Measurements from ENCODE around the gene ESPNL.
"Not testable (repeated sequence)": the region's sequence is repeated elsewhere in the genome, so short reads cannot be mapped to it uniquely, and the experiment has no call there.

ESPNL gene

DNA sequence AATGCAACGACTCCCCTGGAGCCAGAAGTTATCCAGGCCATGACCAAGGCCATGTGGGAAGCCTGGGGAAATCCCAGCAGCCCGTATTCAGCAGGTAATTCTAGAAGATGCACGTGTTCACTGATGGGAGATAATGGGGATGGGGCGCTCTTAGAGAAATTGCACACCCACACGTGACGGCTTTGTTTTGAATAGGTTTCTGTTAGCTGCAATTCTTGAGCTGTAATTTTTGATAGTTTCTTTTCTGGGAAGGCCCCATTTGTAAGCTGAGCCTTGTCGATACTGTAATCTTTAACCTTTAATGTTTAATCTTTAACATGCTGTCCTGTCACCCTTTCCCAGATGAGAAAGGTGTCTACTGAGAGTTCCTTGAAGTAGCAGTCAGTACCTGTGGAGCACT lies 35.8 kb upstream of the ESPNL start:
- H2AFZ ChIP-seq (ENCODE audit: low read depth, low read length): no peak overlapping the region

DNA sequence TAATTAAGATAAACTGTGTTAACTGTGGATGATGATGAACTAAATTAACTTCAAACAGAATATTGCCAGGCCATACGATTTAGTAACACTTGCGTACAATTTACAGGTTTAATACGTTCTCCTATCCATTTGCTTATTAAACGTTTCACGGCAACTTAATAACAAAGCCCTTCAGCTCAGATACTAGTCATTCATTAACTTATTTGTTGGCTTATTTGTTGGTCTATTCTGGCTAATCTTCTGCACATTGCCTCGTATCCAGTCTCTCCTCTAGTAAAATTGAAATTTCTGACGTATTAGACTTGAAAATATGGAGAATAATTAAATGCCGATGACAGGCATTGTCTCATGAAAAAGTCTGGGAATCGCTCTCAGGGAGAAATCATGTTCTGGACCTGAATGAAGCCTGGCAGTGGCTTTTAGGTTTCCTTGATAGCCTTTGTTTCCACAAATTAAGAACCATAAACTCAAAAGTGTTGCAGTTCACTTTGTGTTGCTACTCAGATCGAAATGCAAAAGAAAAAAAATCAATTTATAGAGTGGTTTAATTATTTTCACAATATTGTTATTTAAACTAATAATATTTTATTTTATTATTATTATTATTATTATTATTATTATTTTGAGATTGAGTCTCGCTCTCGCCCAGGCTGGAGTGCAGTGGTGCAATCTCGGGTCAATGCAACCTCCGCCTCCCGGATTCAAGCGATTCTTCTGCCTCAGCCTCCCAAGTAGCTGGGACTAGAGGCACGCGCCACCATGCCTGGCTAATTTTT lies 34.9 kb upstream of the ESPNL start:
- H3K4ac ChIP-seq (ENCODE audit: low read depth in 1 of 2, low read length in 2 of 2): no peak overlapping the region
- no peak overlapping the region for H3K9ac ChIP-seq (ENCODE audit: low read length)
- H3K36me3 ChIP-seq (ENCODE audit: control insufficient read depth in 1 of 2, insufficient read depth in 2 of 2, low read depth in 1 of 2, low read length in 2 of 2): peaks cover 28 to 55% of the 10 kb centered on the region in 2 experiments
- no peak overlapping the region for H3K23ac ChIP-seq (ENCODE audit: low read length in 2 of 2)
- H3K9me3 ChIP-seq (ENCODE audit: control insufficient read depth, low read length): no peaks in the 10 kb centered on the region
- H2AFZ ChIP-seq (ENCODE audit: low read depth, low read length): no peak overlapping the region
- no peak overlapping the region for H3K18ac ChIP-seq (ENCODE audit: low read depth in 1 of 2, low read length in 2 of 2)
- no peak overlapping the region for H3K4me2 ChIP-seq (ENCODE audit: low read length, poor library complexity, severe bottlenecking)
- H3K27me3 ChIP-seq (ENCODE audit: control insufficient read depth in 1 of 2, insufficient read depth in 1 of 2, low read length in 2 of 2): no peaks in the 10 kb centered on the region
- H2BK12ac ChIP-seq (ENCODE audit: low read length in 2 of 2): no peak overlapping the region
- no peak overlapping the region for H2BK15ac ChIP-seq (ENCODE audit: low read depth, poor library complexity, severe bottlenecking)
- H3K4me3 ChIP-seq (ENCODE audit: insufficient read depth in 1 of 2, low read depth in 1 of 2, low read length in 2 of 2): no peak overlapping the region
- WGBS: 88% methylated on average over 16 of the region's 18 CpGs
- H2AK5ac ChIP-seq (ENCODE audit: low read length, severe bottlenecking): no peak overlapping the region
- no peak overlapping the region for H2BK120ac ChIP-seq (ENCODE audit: low read depth, low read length)
- no peak overlapping the region for H4K8ac ChIP-seq (ENCODE audit: low read length)
- no peak overlapping the region for H2BK5ac ChIP-seq (ENCODE audit: low read depth, low read length, poor library complexity, severe bottlenecking)
- no peak overlapping the region for H4K91ac ChIP-seq (ENCODE audit: low read length)
- peaks cover 7% of the 10 kb centered on the region for H3K4me1 ChIP-seq (ENCODE audit: control insufficient read depth, insufficient read depth, low read depth, low read length)
- no peak overlapping the region for H3K14ac ChIP-seq (ENCODE audit: low read length in 2 of 2)
- H3K27ac ChIP-seq (ENCODE audit: low read length, poor library complexity, severe bottlenecking): no peak overlapping the region
- peaks cover 21% of the 10 kb centered on the region for H3K79me1 ChIP-seq (replicated peaks; ENCODE audit: low read length, poor library complexity, severe bottlenecking)
- DNase-seq: no peak

More for the DNA sequence above, 35.8 kb upstream of the ESPNL start:
- Histone ChIP-seq H4K8ac (ENCODE audit: low read length) (no peak overlapping the region), H2BK5ac (ENCODE audit: low read depth, low read length, poor library complexity, severe bottlenecking) (no peak overlapping the region), H3K27ac (ENCODE audit: low read length, poor library complexity, severe bottlenecking) (no peak overlapping the region), H3K18ac (ENCODE audit: low read depth in 1 of 2, low read length in 2 of 2) (no peak overlapping the region), H3K27me3 (ENCODE audit: control insufficient read depth in 1 of 2, insufficient read depth in 1 of 2, low read length in 2 of 2) (no peaks in the 10 kb centered on the region), H2BK12ac (ENCODE audit: low read length in 2 of 2) (no peak overlapping the region), H3K4ac (ENCODE audit: low read depth in 1 of 2, low read length in 2 of 2) (no peak overlapping the region), H2BK120ac (ENCODE audit: low read depth, low read length) (no peak overlapping the region), H3K9me3 (ENCODE audit: control insufficient read depth, low read length) (no peaks in the 10 kb centered on the region), H3K36me3 (ENCODE audit: control insufficient read depth in 1 of 2, insufficient read depth in 2 of 2, low read depth in 1 of 2, low read length in 2 of 2) (peaks cover 21 to 47% of the 10 kb centered on the region in 2 experiments), H3K14ac (ENCODE audit: low read length in 2 of 2) (no peak overlapping the region), H2AK5ac (ENCODE audit: low read length, severe bottlenecking) (peak overlapping the region; percentile 41), H2BK15ac (ENCODE audit: low read depth, poor library complexity, severe bottlenecking) (no peak overlapping the region), H3K79me1 (replicated peaks; ENCODE audit: low read length, poor library complexity, severe bottlenecking) (peaks cover 22% of the 10 kb centered on the region), H3K23ac (ENCODE audit: low read length in 2 of 2) (no peak overlapping the region), H3K4me1 (ENCODE audit: control insufficient read depth, insufficient read depth, low read depth, low read length) (peaks cover 7% of the 10 kb centered on the region), H3K4me3 (ENCODE audit: insufficient read depth in 1 of 2, low read depth in 1 of 2, low read length in 2 of 2) (no peak overlapping the region), H3K4me2 (ENCODE audit: low read length, poor library complexity, severe bottlenecking) (peak overlapping the region; percentile 8), H3K9ac (ENCODE audit: low read length) (no peak overlapping the region), H4K91ac (ENCODE audit: low read length) (no peak overlapping the region)
- 98% methylated on average over 6 of the region's 7 CpGs for WGBS
- no peak for DNase-seq

GRCh38 chr2:238066218-238066617 lies 33.9 kb upstream of the ESPNL start:
- Histone ChIP-seq H2AK5ac (ENCODE audit: low read length, severe bottlenecking) (no peak overlapping the region), H2BK120ac (ENCODE audit: low read depth, low read length) (no peak overlapping the region), H3K9me3 (ENCODE audit: control insufficient read depth, low read length) (no peaks in the 10 kb centered on the region), H3K4ac (ENCODE audit: low read depth in 1 of 2, low read length in 2 of 2) (no peak overlapping the region), H3K4me3 (ENCODE audit: insufficient read depth in 1 of 2, low read depth in 1 of 2, low read length in 2 of 2) (no peak overlapping the region), H3K27ac (ENCODE audit: low read length, poor library complexity, severe bottlenecking) (no peak overlapping the region), H3K36me3 (ENCODE audit: control insufficient read depth in 1 of 2, insufficient read depth in 2 of 2, low read depth in 1 of 2, low read length in 2 of 2) (peaks cover 28 to 55% of the 10 kb centered on the region in 2 experiments), H2BK12ac (ENCODE audit: low read length in 2 of 2) (no peak overlapping the region), H3K23ac (ENCODE audit: low read length in 2 of 2) (no peak overlapping the region), H3K27me3 (ENCODE audit: control insufficient read depth in 1 of 2, insufficient read depth in 1 of 2, low read length in 2 of 2) (no peaks in the 10 kb centered on the region), H3K14ac (ENCODE audit: low read length in 2 of 2) (no peak overlapping the region), H3K4me2 (ENCODE audit: low read length, poor library complexity, severe bottlenecking) (no peak overlapping the region), H2AFZ (ENCODE audit: low read depth, low read length) (no peak overlapping the region), H3K9ac (ENCODE audit: low read length) (no peak overlapping the region), H3K79me1 (replicated peaks; ENCODE audit: low read length, poor library complexity, severe bottlenecking) (peaks cover 19% of the 10 kb centered on the region), H4K8ac (ENCODE audit: low read length) (no peak overlapping the region), H3K4me1 (ENCODE audit: control insufficient read depth, insufficient read depth, low read depth, low read length) (peaks cover 7% of the 10 kb centered on the region), H3K18ac (ENCODE audit: low read depth in 1 of 2, low read length in 2 of 2) (no peak overlapping the region), H2BK15ac (ENCODE audit: low read depth, poor library complexity, severe bottlenecking) (no peak overlapping the region), H2BK5ac (ENCODE audit: low read depth, low read length, poor library complexity, severe bottlenecking) (no peak overlapping the region), H4K91ac (ENCODE audit: low read length) (no peak overlapping the region)
- WGBS: 91% methylated on average over 9 of the region's 9 CpGs
- DNase-seq: no peak

GRCh38 chr2:238066718-238067117 lies 33.4 kb upstream of the ESPNL start:
- 88% methylated on average over 7 of the region's 7 CpGs for WGBS
- H3K79me1 ChIP-seq (replicated peaks; ENCODE audit: low read length, poor library complexity, severe bottlenecking): peaks cover 19% of the 10 kb centered on the region
- H2BK120ac ChIP-seq (ENCODE audit: low read depth, low read length); H3K23ac ChIP-seq (ENCODE audit: low read length in 2 of 2); H3K27ac ChIP-seq (ENCODE audit: low read length, poor library complexity, severe bottlenecking); H3K9ac ChIP-seq (ENCODE audit: low read length); H3K27me3 ChIP-seq (ENCODE audit: control insufficient read depth in 1 of 2, insufficient read depth in 1 of 2, low read length in 2 of 2); H3K4me2 ChIP-seq (ENCODE audit: low read length, poor library complexity, severe bottlenecking); H4K91ac ChIP-seq (ENCODE audit: low read length); H3K4me3 ChIP-seq (ENCODE audit: insufficient read depth in 1 of 2, low read depth in 1 of 2, low read length in 2 of 2); H3K4me1 ChIP-seq (ENCODE audit: control insufficient read depth, insufficient read depth, low read depth, low read length); H2BK12ac ChIP-seq (ENCODE audit: low read length in 2 of 2); H2BK5ac ChIP-seq (ENCODE audit: low read depth, low read length, poor library complexity, severe bottlenecking); H2AFZ ChIP-seq (ENCODE audit: low read depth, low read length); H3K9me3 ChIP-seq (ENCODE audit: control insufficient read depth, low read length); H2BK15ac ChIP-seq (ENCODE audit: low read depth, poor library complexity, severe bottlenecking); DNase-seq; H3K18ac ChIP-seq (ENCODE audit: low read depth in 1 of 2, low read length in 2 of 2); H3K4ac ChIP-seq (ENCODE audit: low read depth in 1 of 2, low read length in 2 of 2); H2AK5ac ChIP-seq (ENCODE audit: low read length, severe bottlenecking); H3K14ac ChIP-seq (ENCODE audit: low read length in 2 of 2); H4K8ac ChIP-seq (ENCODE audit: low read length): not testable (repeated sequence)
- peaks cover 28 to 60% of the 10 kb centered on the region in 2 experiments for H3K36me3 ChIP-seq (ENCODE audit: control insufficient read depth in 1 of 2, insufficient read depth in 2 of 2, low read depth in 1 of 2, low read length in 2 of 2)
